ENCODE data around the gene KRT76. TPM values are rescaled to one million over a fixed set of nuclear protein-coding genes. Genes with fewer than 3 reads are reported as not detected.
A peak's percentile ranks its signal among the peaks of the same experiment; 100 is the strongest.

Gene KRT76
- total RNA-seq, 2 donors from 2014 or later, result not detected

GRCh38 chr12:52788192-52788875 lies 11.2 kb upstream of the KRT76 start:
- intact Hi-C loops (cut with DNase I), result no loop called here
- ATAC-seq (no peak), DNase-seq (no peak)

- intact Hi-C loops (cut with DNase I), result no loop called here
- no peak for ATAC-seq
Measured at GRCh38 chr12:52787324-52788191, 10.4 kb upstream of the KRT76 start.

GRCh38 chr12:52784909-52785308 lies 7.8 kb upstream of the KRT76 start:
- ATAC-seq (no peak), DNase-seq (no peak)
- intact Hi-C loops (cut with DNase I), result no loop called here

More at GRCh38 chr12:52787324-52788191, 10.4 kb upstream of the KRT76 start:
- DNase-seq, result no peak

GRCh38 chr12:52783563-52784316 lies 6.6 kb upstream of the KRT76 start:
- ATAC-seq, result no peak
- intact Hi-C loops (cut with DNase I), result no loop called here
- DNase-seq, result no peak

GRCh38 chr12:52782502-52782901 lies 5.4 kb upstream of the KRT76 start:
- ATAC-seq, result no peak
- no peak for DNase-seq
- intact Hi-C loops (cut with DNase I), result no loop called here

- ATAC-seq (no peak), DNase-seq (no peak)
- intact Hi-C loops (cut with DNase I), result no loop called here
Measured at GRCh38 chr12:52781399-52782082, 4.4 kb upstream of the KRT76 start.

GRCh38 chr12:52779914-52780313 lies 2.8 kb upstream of the KRT76 start:
- ATAC-seq (no peak), DNase-seq (no peak)
- intact Hi-C loops (cut with DNase I), result no loop called here

- intact Hi-C loops (cut with DNase I), result no loop called here
- no peak for ATAC-seq
- no peak for DNase-seq
Measured at GRCh38 chr12:52778833-52779232, 1.7 kb upstream of the KRT76 start.

GRCh38 chr12:52777566-52777965 lies 421 bp upstream of the KRT76 start:
- DNase-seq, result no peak
- intact Hi-C loops (cut with DNase I), result no loop called here
- ATAC-seq, result no peak

- DNase-seq (no peak), ATAC-seq (no peak)
- intact Hi-C loops (cut with DNase I), result no loop called here
Measured at GRCh38 chr12:52776435-52776834, 710 bp downstream of the KRT76 start.

GRCh38 chr12:52774629-52775250 lies 2.4 kb downstream of the KRT76 start:
- DNase-seq (no peak), ATAC-seq (peak in 1 of 2 donors; percentile 39)
- intact Hi-C loops (cut with DNase I), result no loop called here

GRCh38 chr12:52772772-52773171 lies 4.4 kb downstream of the KRT76 start:
- ATAC-seq (no peak), DNase-seq (no peak)
- intact Hi-C loops (cut with DNase I), result no loop called here

GRCh38 chr12:52772188-52772587 lies 5.0 kb downstream of the KRT76 start:
- ATAC-seq, result no peak
- intact Hi-C loops (cut with DNase I), result no loop called here
- DNase-seq, result no peak

- intact Hi-C loops (cut with DNase I), result no loop called here
- DNase-seq, result no peak
- ATAC-seq, result no peak
Measured at GRCh38 chr12:52771505-52771904, 5.6 kb downstream of the KRT76 start.

- intact Hi-C loops (cut with DNase I), result no loop called here
- no peak for ATAC-seq
- no peak for DNase-seq
Measured at GRCh38 chr12:52771088-52771487, 6.1 kb downstream of the KRT76 start.

- no peak for ATAC-seq
- intact Hi-C loops (cut with DNase I), result no loop called here
- DNase-seq, result no peak
Measured at GRCh38 chr12:52769946-52770345, 7.2 kb downstream of the KRT76 start.

- intact Hi-C loops (cut with DNase I), result no loop called here
- no peak for ATAC-seq
Measured at GRCh38 chr12:52769354-52769753, 7.8 kb downstream of the KRT76 start.

GRCh38 chr12:52768479-52769200 lies 8.5 kb downstream of the KRT76 start:
- intact Hi-C loops (cut with DNase I), result no loop called here
- no peak for ATAC-seq
- DNase-seq, result no peak

More at GRCh38 chr12:52769354-52769753, 7.8 kb downstream of the KRT76 start:
- DNase-seq, result no peak

Measured in left cardiac atrium (tissue), 4 donors.